HG03354 (cell line): ENCODE results near the gene FAM107A.
A peak's percentile ranks its signal among the peaks of the same experiment; 100 is the strongest.

Experiments used
- ATAC-seq: cut with Tn5 transposase; IDR thresholded peaks from one replicate; pipeline ENCODE4 v1.9.1; 2021; ENCODE audit warnings: mild to moderate bottlenecking; ENCODE audit not compliant: unreplicated experiment, poor library complexity, severe bottlenecking

The FAM107A gene

GRCh38 chr3:58596834-58597518 is 19.8 kb upstream of the FAM107A start:
- no peak for ATAC-seq

- no peak for ATAC-seq
These were observed 16.9 kb upstream of the FAM107A start for GRCh38 chr3:58594117-58594516.

DNA sequence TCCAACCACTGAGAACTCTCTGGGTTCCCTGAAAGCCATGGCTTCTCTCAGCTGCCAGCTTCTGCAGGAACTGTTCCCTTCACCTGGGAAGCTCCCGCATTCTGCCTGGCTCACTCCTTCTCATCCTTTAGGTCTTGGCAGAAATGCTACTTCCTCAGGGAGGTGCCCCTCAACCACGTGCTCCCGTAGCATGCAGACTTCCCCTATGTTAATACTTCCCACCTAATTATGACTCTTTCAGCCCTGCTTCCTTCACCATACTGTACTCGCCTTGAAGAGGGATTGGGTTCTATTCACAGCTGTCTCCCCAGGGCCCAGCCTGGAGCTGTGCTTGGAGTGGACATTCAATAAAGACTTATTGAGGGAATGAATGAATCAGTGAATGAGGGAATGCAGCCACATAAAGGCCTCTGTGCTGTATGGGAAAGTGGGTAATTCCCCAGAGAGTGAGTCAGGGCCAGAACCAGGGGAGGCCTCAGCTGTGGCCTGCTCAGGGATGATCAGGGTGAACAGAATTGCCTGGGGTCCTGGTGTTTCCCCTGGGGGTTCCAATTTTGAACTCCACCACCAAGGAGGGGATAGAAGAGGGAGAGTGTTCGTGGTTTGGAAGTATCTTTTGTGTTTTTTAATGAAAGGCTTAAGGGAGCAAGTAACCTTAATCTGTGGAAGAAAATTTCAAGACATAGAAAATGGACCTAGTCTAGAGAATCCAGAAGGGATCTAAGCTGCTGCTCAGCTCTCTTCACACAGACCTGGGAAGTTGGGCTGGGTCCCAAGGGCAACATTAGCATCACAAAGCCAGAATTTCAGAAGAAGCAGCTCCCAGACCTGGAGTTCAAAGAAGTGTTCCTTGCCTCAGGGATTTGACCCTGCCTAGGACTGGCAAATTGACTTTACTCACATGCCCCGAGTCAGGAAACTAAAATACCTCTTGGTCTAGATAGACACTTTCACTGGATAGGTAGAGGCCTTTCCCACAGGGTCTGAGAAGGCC is 14.6 kb upstream of the FAM107A start:
- no peak for ATAC-seq

DNA sequence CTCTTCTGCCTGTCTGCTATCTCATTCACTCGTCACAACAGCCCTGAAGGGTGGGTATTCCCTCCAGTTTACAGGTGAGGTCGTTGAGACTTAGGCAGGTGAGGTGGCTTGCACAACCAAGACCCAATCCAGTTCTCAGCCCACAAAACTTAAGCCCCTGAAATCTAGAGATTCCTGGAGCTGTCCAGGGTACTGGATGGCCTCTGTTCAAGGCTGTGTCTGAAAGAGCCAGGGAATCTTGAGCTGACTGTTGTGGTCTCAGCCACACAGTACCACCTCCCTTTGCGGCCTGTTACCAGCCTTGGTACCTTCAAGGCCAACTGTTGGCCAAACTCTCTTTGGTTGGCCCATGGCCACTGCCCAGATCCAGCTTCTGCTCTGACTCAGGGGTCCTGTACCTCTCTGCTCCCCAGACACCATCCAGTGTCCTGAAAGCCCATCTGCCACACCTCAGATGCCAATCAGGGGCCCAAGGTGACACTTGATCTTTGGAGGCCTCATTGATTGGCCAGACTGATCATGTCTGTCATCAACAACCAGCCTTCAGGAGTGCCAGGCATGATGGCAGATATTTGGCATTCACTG is 10.9 kb upstream of the FAM107A start:
- no peak for ATAC-seq

- no peak for ATAC-seq
These were observed 9.6 kb upstream of the FAM107A start for GRCh38 chr3:58586776-58587192.

DNA sequence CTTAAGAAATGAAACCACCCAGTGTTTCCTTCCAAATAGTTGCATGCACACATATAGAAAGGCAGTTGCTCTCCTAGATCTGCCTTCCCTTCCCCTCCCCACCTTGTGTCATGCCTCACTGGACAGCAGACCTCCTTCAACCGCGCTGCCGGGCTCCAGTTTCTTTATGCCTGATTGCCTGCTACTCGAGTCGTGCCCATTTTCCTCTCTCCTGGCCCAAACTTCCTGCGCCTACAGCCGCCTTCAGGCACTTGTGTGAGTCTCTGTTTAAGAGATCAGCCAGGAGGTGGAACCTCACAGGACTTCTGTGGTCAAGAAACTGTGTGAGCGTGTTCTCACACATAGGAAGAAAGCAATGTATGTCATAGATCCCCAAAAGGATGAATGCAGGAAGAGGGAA is 8.8 kb upstream of the FAM107A start:
- no peak for ATAC-seq

- peak; percentile 94 for ATAC-seq
These were observed 8.0 kb upstream of the FAM107A start for GRCh38 chr3:58585005-58585786.

- ATAC-seq = no peak
These were observed 7.5 kb upstream of the FAM107A start for GRCh38 chr3:58584690-58585004.

- ATAC-seq = no peak
These were observed 4.3 kb upstream of the FAM107A start for GRCh38 chr3:58581328-58582091.

DNA sequence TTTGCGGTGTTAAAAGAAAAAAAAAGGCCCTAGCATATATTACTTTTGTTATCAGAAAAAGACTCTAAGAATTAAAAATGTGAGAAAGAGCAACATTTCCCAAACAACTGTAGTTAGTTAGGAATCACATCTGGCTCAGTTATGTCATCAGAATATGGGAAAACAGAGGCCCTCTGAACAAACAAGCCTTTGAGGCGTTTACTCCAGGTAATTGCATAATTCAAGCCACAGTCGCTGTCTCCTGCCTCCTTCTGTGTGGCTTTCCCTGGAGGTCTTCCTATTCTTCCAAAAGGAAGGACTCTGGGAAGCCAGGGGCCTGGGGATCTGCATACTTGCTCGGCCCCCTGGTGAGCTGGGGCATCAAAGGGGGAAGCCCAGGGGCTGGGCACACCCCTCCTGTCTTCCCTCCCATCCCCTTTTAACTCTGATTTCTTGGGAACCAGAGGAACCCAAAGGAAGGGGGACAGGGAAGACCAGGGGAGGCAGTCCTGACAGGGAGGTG is 3.7 kb upstream of the FAM107A start:
- ATAC-seq = no peak

DNA sequence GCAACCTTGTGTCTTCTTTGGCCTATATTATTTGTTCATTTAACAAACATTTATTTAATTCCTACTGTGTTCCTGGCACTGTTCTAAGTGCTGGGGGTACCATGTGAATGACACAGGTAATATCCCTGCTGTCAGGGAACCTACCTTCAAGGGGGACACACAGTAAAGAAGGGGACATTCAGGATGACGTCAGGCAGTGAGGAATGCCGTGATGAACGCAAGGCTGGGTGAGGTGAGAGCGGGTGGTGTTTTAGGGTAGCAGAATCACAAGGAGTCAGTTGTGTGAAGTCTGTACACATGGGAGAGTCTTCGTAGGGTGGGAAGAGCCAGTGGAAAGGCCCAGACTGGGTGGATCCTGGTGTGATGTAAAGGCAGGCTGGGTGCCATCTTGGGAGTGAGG is 1.7 kb upstream of the FAM107A start:
- ATAC-seq = no peak

- ATAC-seq = no peak
These were observed 475 bp downstream of the FAM107A start for GRCh38 chr3:58576716-58577115.

DNA sequence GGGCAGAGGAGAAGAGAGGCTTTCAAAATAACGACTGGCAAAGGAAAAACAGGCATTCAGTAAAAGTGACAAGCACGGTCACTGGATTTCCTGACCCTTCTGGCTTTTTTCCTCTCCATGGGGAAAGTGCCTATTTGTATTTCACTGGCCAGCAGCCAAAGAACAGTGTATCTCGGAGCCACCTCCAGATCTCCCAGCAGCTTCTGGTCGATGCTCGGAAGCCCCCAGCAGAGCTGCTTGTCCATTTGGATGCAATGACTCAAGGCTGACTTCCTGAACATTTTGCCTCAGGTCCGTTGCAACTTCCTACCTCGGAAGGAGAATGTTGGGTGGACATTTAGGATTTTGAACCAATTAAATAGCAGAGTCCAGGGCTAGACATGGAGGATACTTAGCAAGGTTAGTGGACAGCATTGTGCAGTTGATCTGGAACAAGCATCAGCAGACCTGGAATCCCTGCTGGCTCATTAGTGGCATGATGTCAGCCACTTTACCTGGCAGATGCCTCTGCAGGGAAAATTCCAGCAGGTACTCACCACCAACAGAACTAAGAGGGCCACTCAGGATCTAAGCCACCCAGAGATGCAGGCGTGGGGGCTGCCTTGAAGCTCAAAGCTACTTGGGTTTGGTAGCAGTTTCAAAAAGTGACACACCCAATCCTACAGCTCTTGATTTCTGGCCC is 1.1 kb downstream of the FAM107A start:
- no peak for ATAC-seq

GRCh38 chr3:58574682-58575081 is 2.5 kb downstream of the FAM107A start:
- no peak for ATAC-seq

- ATAC-seq = no peak
These were observed 3.1 kb downstream of the FAM107A start for GRCh38 chr3:58574106-58574505.

- no peak for ATAC-seq
These were observed 3.6 kb downstream of the FAM107A start for GRCh38 chr3:58573640-58574039.

- ATAC-seq = no peak
These were observed 4.5 kb downstream of the FAM107A start for GRCh38 chr3:58572634-58573230.

DNA sequence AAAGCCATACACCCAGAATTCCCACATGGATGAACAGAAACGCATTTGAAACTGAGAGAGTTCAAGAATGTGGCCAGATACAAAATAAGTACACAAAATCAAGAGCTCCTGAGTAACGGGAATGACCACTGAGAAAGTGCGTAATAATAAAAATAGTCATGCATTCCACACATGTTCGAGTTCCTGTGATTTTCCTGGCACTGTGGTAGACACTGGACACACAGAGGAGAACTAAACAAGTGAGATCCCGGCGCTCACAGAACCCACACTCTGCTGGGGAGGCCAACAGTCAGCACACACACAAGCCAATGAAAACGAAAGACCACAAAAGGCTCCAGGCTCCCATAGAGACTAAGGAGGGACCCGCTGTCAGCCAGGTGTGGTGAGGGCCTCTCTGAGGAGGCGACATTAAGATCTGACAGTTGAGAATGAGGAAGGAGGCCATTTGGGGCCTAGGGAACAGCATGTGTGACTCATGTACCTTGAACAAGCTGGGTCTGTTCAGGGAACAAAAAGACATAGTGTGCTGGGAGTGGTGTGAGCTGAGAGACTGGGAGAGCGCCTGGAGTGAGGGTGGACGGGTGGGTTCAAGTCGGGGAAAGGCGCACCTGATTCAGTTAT is 5.1 kb downstream of the FAM107A start:
- ATAC-seq = no peak
